Anterior cingulate cortex (tissue), 58 donors: Measurements from ENCODE around the gene CEMIP2.
"Not testable (repeated sequence)": the region's sequence is repeated elsewhere in the genome, so short reads cannot be mapped to it uniquely, and the experiment has no call there.

Experiments used
- DNase-seq, 58 donors: peaks; one replicate each; lab custom pipeline; 2025; lab: John Stamatoyannopoulos, UW

The CEMIP2 gene

GRCh38 chr9:71681104-71681707 is 87.1 kb downstream of the CEMIP2 start:
- DNase-seq: no peak

GRCh38 chr9:71680189-71680980 is 87.9 kb downstream of the CEMIP2 start:
- no peak for DNase-seq

DNA sequence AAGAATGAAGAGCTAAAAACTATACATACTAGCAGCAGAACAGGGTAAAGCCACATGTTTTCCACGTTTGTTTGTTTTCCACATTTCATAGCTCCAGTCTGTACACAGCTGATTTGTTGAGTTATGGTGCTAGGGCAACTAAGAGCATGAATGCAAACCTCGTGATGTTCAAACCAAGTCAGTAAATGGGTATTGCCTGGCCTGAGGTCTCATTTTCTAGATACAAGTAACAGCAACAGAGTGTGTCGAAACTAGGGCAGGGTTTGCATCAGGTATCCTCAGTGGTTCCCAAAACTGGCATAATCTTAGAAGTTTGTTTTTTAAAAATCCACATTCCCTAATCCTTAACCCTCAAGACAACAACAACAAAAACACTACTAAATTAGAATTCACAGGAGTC is 89.3 kb downstream of the CEMIP2 start:
- no peak for DNase-seq

DNA sequence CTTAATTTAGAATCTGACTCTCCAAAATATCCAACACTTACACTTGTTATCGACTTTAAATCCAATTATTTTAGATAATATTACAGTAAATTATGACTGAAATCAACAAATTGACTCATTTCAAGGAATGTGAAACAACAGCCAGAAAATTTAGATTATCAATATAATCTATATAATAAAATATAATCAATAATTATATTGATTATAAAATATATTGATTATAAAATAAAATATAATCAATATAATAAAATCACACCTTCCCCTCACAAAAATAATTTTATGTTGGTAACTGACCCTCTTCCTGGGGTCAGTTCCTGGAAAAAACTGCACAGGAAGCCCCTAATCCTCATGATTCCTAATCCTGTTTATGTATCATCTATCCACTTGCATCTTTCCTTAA is 91.1 kb downstream of the CEMIP2 start:
- DNase-seq: no peak

GRCh38 chr9:71676460-71676859 is 91.9 kb downstream of the CEMIP2 start:
- no peak for DNase-seq

DNA sequence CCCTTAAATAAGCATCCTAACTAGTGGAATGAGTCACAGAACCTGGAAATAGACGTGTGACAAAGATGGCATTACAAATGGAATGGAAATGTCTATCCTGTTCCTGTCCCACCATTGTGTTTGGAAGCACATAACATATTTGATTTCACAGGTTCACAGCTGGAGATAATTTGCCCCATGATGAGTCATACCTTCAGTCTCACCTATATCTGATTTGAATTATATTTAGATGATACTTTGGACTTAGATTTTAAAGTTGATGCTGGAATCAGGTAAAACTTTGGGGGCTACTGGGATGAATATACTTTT is 92.5 kb downstream of the CEMIP2 start:
- no peak for DNase-seq

GRCh38 chr9:71675105-71675856 is 93.0 kb downstream of the CEMIP2 start:
- no peak for DNase-seq

- DNase-seq: no peak
These were observed 95.7 kb downstream of the CEMIP2 start for GRCh38 chr9:71672573-71672972.

DNA sequence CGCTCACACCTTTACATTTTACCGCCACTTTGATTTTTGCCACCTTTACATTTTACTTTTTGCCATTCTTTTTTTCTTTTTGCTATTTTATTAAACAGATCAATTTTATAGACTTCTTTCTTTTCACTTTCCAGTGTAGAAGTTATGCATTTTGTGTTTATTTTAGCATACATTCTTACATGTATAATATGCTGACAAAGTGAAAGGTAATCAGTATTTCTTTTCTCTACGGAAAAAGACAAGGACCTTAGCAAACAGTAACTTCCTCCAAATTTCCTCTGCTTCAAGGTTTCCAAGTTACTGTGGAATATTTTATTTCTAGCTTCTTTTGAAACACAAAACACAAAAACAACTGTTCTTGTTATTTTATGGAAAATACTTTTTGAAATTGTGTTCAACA is 97.0 kb downstream of the CEMIP2 start:
- DNase-seq: no peak

GRCh38 chr9:71670121-71670520 is 98.2 kb downstream of the CEMIP2 start:
- DNase-seq: no peak

DNA sequence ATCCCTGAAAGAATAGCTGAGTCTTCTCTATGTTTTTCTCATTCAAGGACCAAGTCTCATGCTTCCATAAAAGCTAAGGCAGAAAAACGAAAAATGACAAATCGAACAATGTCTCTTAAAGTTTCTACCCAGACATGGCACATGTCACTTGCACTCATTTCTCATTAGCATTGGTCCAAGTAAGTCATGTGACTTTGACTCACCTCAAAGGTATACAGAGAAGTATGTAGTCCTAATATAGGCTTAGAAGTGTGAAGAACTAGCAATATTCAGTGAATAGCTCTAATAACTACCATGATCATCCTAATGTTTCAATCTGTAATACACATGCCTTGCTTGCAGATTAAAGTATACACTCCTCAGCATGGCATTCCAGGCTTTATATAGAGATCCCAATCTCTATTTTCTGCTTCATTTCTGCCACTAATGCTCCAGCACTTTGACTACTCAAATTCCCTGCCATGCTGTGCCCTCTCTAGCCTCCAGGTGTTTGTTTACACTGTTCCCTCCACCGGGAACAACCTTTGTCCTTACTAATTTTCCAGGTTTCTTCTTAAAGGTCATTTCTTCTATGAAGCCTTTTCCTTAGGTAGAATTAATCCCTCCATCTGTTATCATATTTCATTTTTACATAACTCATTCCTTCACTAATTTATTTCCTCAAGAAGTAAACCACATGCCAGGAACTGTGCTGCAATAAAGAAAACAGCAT is 98.9 kb downstream of the CEMIP2 start:
- no peak for DNase-seq

DNA sequence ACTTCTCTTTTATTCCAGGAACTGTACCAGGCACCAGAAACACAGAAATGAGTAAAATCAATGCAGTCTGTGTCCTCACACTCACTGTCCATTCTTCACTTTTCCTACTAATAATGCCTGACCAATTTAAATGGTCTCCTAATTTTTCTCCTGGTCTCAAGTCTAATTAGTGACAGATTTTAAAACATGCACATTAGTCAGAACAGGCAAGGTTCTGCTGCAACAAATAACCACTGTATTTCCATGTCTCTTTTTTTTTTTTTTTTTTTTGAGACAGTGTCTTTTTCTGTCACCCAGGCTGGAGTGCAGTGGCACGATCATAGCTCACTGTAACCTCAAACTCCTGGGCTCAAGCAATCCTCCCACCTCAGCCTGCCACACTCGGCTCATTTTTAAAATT is 99.6 kb downstream of the CEMIP2 start:
- no peak for DNase-seq

GRCh38 chr9:71665247-71665646 is 103.1 kb downstream of the CEMIP2 start:
- DNase-seq: no peak

GRCh38 chr9:71664566-71664965 is 103.7 kb downstream of the CEMIP2 start:
- DNase-seq: no peak

- DNase-seq: no peak
These were observed 104.3 kb downstream of the CEMIP2 start for GRCh38 chr9:71663931-71664459.

DNA sequence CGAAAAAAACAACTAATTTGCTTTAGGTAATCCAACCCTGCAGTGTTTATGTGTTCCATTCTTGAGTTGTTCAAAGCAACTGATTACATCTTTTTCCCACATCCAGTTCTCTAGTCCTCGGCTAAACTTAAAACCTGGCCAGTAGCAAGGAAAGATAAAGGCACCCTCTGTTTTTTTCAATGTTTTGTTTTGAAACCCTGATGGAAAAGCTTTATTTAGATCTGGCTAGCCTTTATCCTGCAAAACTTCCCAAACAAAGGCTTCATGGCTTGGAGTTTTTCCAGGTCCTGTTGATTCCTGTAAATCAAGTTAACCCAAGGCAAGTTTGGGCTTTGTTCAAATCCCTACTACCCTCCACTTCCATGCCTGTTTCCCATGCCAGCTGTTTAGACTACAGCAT is 105.1 kb downstream of the CEMIP2 start:
- no peak for DNase-seq

- DNase-seq: no peak
These were observed 106.2 kb downstream of the CEMIP2 start for GRCh38 chr9:71662082-71662481.

- DNase-seq: not testable (repeated sequence)
These were observed 111.0 kb downstream of the CEMIP2 start for GRCh38 chr9:71657276-71657675.

DNA sequence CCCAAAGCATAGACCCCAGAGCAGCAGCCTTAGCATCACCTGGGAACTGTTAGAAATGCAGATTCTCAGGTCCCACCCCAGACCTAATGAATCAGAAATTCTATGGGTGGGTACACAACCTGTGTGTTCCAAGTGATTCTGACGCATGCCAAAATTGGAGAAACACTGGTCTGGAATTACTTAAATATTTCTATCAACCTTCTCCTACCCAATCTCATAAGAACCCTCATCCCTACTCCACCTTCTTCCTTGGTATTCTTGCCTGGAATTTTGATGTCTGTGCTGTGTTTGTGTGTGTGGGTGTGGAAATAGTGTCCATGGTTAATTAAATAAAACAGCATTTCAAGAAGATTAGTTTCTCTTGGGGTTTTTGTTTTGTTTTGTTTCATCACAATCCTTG is 111.8 kb downstream of the CEMIP2 start:
- no peak for DNase-seq

DNA sequence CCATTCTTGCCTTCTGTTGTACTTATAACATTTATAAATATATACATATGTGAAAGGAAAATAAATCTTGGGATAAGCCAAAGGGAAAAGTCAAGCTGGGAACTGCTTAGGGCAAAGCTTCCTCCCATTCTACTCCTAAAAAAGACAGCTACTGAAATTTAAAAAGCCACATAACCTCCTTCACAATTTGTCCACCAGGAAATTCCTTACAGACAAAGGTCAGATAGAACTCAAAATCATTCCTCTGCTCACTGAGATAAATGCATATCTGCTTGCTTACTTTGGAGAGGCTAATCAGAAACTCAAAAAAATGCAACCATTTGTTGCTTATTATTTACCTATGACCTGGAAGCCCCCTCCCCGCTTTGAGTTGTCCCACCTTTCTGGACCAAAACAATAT is 112.5 kb downstream of the CEMIP2 start:
- no peak for DNase-seq

DNA sequence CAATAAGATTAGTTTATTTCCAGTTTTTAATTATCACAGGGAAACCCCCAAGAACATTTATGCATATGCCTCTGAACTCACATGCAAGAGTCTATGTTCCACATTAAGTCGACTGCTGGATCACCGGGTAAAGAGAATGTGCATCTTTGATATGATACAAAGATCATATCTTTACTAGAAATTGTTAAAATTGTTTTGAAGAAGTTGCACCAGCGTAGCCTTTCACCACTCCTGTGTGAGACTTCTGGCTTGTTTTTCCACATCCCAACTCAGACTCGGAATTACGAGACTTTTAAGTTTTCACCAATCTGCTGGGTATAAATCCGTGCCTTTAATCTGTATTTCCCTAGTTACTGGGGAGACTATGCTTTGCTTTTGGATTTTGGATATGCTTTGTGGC is 113.2 kb downstream of the CEMIP2 start:
- no peak for DNase-seq
